ENCODE results near the gene C1QTNF2. TPM values are rescaled to one million over a fixed set of nuclear protein-coding genes. Genes with fewer than 3 reads are reported as not detected.

The C1QTNF2 gene
- polyA plus RNA-seq, 3 donors, result not detected

DNA sequence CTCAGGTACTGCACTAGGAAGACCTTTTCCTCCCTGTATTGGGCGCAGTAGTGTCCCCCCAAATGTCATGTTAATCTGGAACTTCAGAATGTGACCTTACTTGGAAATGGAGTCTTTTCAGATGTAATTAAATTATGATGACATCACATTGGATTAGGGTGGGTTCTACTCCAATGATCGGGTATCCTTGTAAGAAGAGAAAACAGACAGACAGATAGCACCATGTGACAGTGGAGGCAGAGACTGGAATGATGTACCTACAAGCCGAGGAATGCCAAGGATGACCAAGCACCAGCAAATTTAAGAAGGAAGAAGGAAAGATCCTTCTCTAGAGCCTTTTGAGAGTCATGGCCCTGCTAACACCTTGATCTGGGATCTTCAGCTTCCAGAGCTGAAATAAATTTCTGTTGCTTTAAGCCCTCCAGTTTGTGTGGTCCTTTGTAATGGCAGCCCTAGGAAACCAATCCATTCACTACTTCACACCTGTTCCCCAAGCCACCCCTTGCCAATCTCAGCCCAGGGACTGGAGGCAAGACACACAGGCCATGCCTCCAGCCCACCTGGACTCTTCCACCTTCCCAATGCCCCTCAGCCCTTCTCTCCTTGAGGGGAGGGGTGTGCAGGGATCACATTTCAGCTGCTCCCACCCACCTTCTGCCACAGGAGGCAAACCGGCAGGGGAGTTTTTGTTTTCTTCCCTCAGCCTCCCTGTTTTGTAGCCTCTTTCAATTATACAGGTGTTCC, 59.7 kb downstream of the C1QTNF2 start:
- peaks cover 14% of the 10 kb centered on the region for H3K4me1 Mint-ChIP-seq
- Histone ChIP-seq H3K4me3 (replicated peaks in 1 of 3; ENCODE audit: low read depth in 2 of 3, low read length in 3 of 3) (no peak overlapping the region), H3K27ac (ENCODE audit: low read depth in 1 of 2, low read length in 2 of 2) (no peak overlapping the region), H4K20me1 (ENCODE audit: insufficient read depth, low read length) (no peaks in the 10 kb centered on the region), H3K79me2 (ENCODE audit: insufficient read depth, low read length) (no peaks in the 10 kb centered on the region), H3K4me2 (replicated peaks; ENCODE audit: extremely low read depth, low read length, poor library complexity, severe bottlenecking) (no peak overlapping the region), H2AFZ (ENCODE audit: insufficient read depth, low read depth, low read length, poor library complexity, severe bottlenecking) (no peak overlapping the region), H3K27me3 (ENCODE audit: control insufficient read depth in 2 of 2, insufficient read depth in 2 of 2, low read length in 2 of 2) (peaks cover 47 to 66% of the 10 kb centered on the region in 2 donors), H3K9me3 (replicated peaks in 1 of 2; ENCODE audit: control insufficient read depth in 1 of 2, insufficient read depth in 1 of 2, low read length in 2 of 2) (peaks cover 0 to 16% of the 10 kb centered on the region in 2 donors), H3K4me1 (ENCODE audit: control insufficient read depth in 1 of 2, insufficient read depth in 2 of 2, low read length in 2 of 2) (peaks cover 15 to 19% of the 10 kb centered on the region in 2 donors), H3K36me3 (replicated peaks in 1 of 2; ENCODE audit: control insufficient read depth in 1 of 2, insufficient read depth in 2 of 2, low read length in 2 of 2) (no peaks in the 10 kb centered on the region), H3K9ac (ENCODE audit: insufficient read depth, low read length, poor library complexity, severe bottlenecking) (no peak overlapping the region)
- peaks cover 0 to 11% (median 5%) of the 10 kb centered on the region in 7 donors for H3K9me3 Mint-ChIP-seq
- 100% methylated on average over 2 of the region's 4 CpGs for WGBS (ENCODE audit: insufficient coverage)
- H3K4me3 Mint-ChIP-seq, result peak overlapping the region in 1 of 2 donors; percentile 72
- peaks cover 4 to 13% of the 10 kb centered on the region in 2 donors for H3K36me3 Mint-ChIP-seq
- H3K27me3 Mint-ChIP-seq (ENCODE audit: low read depth in 3 of 3), result peaks cover 66 to 83% (median 75%) of the 10 kb centered on the region in 3 donors
- TF ChIP-seq, protein P1, sequence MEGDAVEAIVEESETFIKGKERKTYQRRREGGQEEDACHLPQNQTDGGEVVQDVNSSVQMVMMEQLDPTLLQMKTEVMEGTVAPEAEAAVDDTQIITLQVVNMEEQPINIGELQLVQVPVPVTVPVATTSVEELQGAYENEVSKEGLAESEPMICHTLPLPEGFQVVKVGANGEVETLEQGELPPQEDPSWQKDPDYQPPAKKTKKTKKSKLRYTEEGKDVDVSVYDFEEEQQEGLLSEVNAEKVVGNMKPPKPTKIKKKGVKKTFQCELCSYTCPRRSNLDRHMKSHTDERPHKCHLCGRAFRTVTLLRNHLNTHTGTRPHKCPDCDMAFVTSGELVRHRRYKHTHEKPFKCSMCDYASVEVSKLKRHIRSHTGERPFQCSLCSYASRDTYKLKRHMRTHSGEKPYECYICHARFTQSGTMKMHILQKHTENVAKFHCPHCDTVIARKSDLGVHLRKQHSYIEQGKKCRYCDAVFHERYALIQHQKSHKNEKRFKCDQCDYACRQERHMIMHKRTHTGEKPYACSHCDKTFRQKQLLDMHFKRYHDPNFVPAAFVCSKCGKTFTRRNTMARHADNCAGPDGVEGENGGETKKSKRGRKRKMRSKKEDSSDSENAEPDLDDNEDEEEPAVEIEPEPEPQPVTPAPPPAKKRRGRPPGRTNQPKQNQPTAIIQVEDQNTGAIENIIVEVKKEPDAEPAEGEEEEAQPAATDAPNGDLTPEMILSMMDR (IDR thresholded peaks at IDR 0.05), result no peak
- DNase-seq, result no peak
- intact Hi-C loops (cut with micrococcal nuclease), result no loop called here
- no peak overlapping the region for H3K27ac Mint-ChIP-seq

DNA sequence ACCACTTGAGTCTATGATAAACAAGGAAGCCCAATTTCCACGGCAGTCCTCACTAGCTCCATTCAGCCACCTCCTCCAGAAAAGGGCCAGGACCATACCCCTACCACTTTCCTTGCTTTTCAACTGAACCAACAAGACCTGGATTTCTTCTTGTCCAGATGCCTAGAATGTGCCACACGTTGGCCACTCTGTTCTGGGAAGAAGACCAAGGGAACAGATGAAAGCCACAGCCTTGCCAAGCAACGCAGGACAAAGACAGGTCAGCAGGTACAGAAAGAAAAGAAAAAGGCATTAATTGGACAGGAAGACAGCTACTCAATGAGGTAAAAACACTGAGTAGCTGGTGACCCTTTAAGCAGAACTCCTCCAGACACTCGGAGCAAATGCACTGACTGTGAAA, 60.3 kb downstream of the C1QTNF2 start:
- no peak overlapping the region for H2AFZ ChIP-seq (ENCODE audit: insufficient read depth, low read depth, low read length, poor library complexity, severe bottlenecking)
- Mint-ChIP-seq H3K36me3 (peaks cover 4 to 13% of the 10 kb centered on the region in 2 donors), H3K27ac (no peak overlapping the region), H3K4me3 (peak overlapping the region in 1 of 2 donors; percentile 72), H3K4me1 (peaks cover 12% of the 10 kb centered on the region), H3K9me3 (peaks cover 0 to 11% (median 5%) of the 10 kb centered on the region in 7 donors), H3K27me3 (ENCODE audit: low read depth in 3 of 3) (peaks cover 66 to 83% (median 74%) of the 10 kb centered on the region in 3 donors)
- no peaks in the 10 kb centered on the region for H3K79me2 ChIP-seq (ENCODE audit: insufficient read depth, low read length)
- H3K27ac ChIP-seq (ENCODE audit: low read depth in 1 of 2, low read length in 2 of 2), result no peak overlapping the region
- TF ChIP-seq, protein P1 (IDR thresholded peaks at IDR 0.05), result no peak
- H3K4me3 ChIP-seq (replicated peaks in 1 of 3; ENCODE audit: low read depth in 2 of 3, low read length in 3 of 3), result no peak overlapping the region
- peaks cover 47 to 66% of the 10 kb centered on the region in 2 donors for H3K27me3 ChIP-seq (ENCODE audit: control insufficient read depth in 2 of 2, insufficient read depth in 2 of 2, low read length in 2 of 2)
- no peak for DNase-seq
- H3K4me2 ChIP-seq (replicated peaks; ENCODE audit: extremely low read depth, low read length, poor library complexity, severe bottlenecking), result no peak overlapping the region
- H3K4me1 ChIP-seq (ENCODE audit: control insufficient read depth in 1 of 2, insufficient read depth in 2 of 2, low read length in 2 of 2), result peaks cover 15 to 16% of the 10 kb centered on the region in 2 donors
- peaks cover 0 to 16% of the 10 kb centered on the region in 2 donors for H3K9me3 ChIP-seq (replicated peaks in 1 of 2; ENCODE audit: control insufficient read depth in 1 of 2, insufficient read depth in 1 of 2, low read length in 2 of 2)
- H3K9ac ChIP-seq (ENCODE audit: insufficient read depth, low read length, poor library complexity, severe bottlenecking), result no peak overlapping the region
- H4K20me1 ChIP-seq (ENCODE audit: insufficient read depth, low read length), result no peaks in the 10 kb centered on the region
- H3K36me3 ChIP-seq (replicated peaks in 1 of 2; ENCODE audit: control insufficient read depth in 1 of 2, insufficient read depth in 2 of 2, low read length in 2 of 2), result no peaks in the 10 kb centered on the region
- intact Hi-C loops (cut with micrococcal nuclease), result no loop called here
- 86% methylated on average over 4 of the region's 4 CpGs for WGBS (ENCODE audit: insufficient coverage)

Measured in CD14-positive monocyte (primary cell).